ENCODE measurements around the gene ZFC3H1. TPM values are rescaled to one million over a fixed set of nuclear protein-coding genes. Genes with fewer than 3 reads are reported as not detected.
A peak's percentile ranks its signal among the peaks of the same experiment; 100 is the strongest.
"Not testable (repeated sequence)": the region's sequence is repeated elsewhere in the genome, so short reads cannot be mapped to it uniquely, and the experiment has no call there.

ZFC3H1 gene, protein sequence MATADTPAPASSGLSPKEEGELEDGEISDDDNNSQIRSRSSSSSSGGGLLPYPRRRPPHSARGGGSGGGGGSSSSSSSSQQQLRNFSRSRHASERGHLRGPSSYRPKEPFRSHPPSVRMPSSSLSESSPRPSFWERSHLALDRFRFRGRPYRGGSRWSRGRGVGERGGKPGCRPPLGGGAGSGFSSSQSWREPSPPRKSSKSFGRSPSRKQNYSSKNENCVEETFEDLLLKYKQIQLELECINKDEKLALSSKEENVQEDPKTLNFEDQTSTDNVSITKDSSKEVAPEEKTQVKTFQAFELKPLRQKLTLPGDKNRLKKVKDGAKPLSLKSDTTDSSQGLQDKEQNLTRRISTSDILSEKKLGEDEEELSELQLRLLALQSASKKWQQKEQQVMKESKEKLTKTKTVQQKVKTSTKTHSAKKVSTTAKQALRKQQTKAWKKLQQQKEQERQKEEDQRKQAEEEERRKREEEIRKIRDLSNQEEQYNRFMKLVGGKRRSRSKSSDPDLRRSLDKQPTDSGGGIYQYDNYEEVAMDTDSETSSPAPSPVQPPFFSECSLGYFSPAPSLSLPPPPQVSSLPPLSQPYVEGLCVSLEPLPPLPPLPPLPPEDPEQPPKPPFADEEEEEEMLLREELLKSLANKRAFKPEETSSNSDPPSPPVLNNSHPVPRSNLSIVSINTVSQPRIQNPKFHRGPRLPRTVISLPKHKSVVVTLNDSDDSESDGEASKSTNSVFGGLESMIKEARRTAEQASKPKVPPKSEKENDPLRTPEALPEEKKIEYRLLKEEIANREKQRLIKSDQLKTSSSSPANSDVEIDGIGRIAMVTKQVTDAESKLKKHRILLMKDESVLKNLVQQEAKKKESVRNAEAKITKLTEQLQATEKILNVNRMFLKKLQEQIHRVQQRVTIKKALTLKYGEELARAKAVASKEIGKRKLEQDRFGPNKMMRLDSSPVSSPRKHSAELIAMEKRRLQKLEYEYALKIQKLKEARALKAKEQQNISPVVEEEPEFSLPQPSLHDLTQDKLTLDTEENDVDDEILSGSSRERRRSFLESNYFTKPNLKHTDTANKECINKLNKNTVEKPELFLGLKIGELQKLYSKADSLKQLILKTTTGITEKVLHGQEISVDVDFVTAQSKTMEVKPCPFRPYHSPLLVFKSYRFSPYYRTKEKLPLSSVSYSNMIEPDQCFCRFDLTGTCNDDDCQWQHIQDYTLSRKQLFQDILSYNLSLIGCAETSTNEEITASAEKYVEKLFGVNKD (N-terminal part only)
- 5.4 and 18.4 TPM in 2 replicates for total RNA-seq (2014; rRNA removed; shearing (Covaris generic))

DNA sequence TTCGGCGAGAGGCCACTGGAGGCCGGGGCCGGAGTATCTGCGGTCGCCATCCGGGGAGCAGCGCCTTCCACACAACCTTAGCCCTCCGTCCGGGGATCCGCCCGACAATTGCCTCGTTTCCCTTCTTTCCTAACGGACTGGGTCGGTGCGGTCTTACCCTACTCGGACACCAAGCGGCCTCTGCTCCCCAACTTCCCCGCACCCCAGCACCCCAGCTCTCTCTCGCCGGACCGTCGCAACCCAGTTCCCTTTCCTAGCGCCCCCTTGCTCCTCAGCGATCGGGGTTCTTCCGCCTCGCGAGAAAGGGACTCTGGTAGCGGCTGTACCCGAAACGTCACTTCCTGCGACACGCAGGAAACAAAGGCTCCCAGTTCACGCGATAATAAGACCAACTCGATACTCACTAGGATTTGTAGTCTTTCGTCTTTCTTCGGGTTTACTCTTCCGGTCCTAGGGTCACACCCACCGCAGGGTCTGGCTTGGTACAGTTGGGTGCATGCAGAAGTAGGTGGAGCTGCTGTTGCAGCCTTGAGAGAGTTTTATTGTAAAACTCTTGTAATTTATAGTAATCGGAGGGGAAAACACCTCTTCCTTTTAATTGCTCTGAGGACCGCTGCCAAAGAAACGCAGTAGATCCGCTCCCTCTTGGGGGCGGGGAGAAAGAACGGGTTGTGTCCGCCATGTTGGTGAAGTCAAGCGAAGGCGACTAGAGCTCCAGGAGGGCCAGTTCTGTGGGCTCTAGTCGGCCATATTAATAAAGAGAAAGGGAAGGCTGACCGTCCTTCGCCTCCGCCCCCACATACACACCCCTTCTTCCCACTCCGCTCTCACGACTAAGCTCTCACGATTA is at the start of gene ZFC3H1, which contains the start of gene THAP2:
Gene ZFC3H1, minus strand, starts transcription at position 288 of the 850 bp plus-strand sequence. Its CDS starts 238 bp downstream, at position 50.
Gene THAP2, plus strand, starts transcription at position 741 of the 850 bp plus-strand sequence. CDS start 209 bp downstream, outside the sequence.
- peaks cover 29% of the 10 kb centered on the region for H3K36me3 ChIP-seq
- peak; percentile 94 to 98 for DNase-seq (ENCODE audit: low read depth in 1 of 2, low spot score in 2 of 2)
- H3K27ac ChIP-seq: peak within 1 kb of the TSS; percentile 79
- peak within 1 kb of the TSS; percentile 65 for H3K4me3 ChIP-seq
- no peaks in the 10 kb centered on the region for H3K27me3 ChIP-seq (replicated peaks)
- H3K9me3 ChIP-seq (replicated peaks): no peaks in the 10 kb centered on the region
- peaks cover 4% of the 10 kb centered on the region; the same call in 1 of the 2 replicates for H3K4me1 ChIP-seq (replicated peaks)

DNA sequence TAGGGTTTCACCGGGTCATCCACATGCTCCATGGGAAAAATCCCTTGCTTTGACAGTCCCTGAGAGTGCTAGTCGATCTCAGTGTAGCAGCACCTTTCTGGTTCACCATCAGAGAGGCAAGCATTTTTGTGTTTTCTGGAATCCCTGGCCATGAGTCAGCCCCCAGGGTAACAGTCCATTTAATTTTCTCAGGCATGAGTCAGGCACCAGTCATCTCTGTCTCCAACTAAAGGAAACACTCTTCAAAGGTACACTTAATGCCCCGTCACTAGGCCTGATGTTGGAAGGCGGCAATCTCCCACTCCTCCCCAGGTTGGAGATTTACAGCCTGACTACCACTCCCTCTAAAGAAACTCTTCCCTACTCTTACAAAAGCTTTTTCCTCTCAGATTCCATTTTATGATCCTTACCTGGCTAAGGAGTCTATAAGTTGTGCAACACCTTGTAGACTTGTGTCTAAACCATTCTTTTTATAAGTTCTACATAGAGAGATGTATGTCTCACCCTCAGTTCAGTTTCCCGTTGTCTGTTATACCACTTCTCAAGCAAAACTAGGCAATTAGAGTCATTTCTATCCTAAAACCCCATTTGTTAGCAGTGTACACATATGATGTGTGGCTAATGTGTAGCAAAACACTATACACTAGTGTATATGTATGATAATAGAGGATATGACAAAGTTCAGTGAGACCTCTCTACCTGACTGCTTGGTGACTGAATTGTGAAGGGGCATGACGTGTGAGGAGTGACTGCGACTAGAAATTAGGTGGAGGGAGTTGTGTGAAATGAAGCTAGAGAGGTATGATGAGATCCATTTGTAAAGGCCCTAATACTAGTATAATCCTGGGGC is 46.9 kb upstream of the ZFC3H1 start:
- Histone ChIP-seq H3K4me1 (replicated peaks) (peaks cover 15% of the 10 kb centered on the region), H3K27ac (peak overlapping the region; percentile 63), H3K27me3 (replicated peaks) (no peaks in the 10 kb centered on the region), H3K9me3 (replicated peaks) (no peaks in the 10 kb centered on the region), H3K36me3 (no peaks in the 10 kb centered on the region), H3K4me3 (no peak overlapping the region)
- peak; percentile 76 to 81 for DNase-seq (ENCODE audit: low read depth in 1 of 2, low spot score in 2 of 2)

DNA sequence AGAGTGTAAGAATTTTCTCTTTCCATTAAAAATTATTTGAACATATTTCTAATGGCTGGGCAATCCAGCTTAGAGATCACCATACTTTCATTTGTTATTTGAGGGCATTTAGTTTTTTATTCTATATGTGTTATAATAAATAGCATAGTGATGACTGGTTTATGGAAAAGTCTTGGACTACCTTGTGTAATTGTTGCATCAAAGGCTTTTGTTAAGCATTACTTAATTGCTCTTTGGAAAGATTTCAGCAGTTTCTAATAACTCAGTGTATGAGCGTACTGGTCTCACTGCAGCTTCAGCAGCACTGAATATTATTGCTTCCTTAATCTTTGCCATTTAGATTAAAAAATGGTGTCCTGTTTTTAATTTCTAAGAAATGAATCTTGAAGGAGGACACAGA is 45.0 kb upstream of the ZFC3H1 start:
- Histone ChIP-seq H3K27me3 (replicated peaks) (no peaks in the 10 kb centered on the region), H3K27ac (no peak overlapping the region), H3K9me3 (replicated peaks) (no peaks in the 10 kb centered on the region), H3K4me3 (no peak overlapping the region), H3K36me3 (0 out of 2 replicates have a peak, but pooled peaks cover 3% of the 10 kb centered on the region), H3K4me1 (replicated peaks) (peaks cover 15% of the 10 kb centered on the region)
- DNase-seq (ENCODE audit: low read depth in 1 of 2, low spot score in 2 of 2): no peak

DNA sequence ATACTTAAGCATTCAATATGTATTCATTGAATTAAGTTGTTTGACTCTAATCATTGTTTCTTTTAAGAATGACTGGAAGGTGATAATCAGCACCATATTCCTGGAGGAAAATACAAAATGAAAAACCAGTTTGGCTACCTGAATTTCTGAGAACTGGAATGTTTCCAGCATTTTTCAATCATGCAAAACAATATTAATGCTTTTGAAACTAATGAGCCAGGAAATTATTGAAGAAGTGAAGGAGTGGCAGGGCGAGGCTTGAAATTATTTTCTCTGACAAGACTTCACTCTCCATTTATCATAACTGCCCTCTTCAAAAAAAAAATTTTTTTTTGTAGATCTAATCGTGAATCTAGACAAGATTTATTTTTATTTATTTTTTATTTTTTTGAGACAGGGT is 41.3 kb upstream of the ZFC3H1 start:
- peaks cover 4% of the 10 kb centered on the region for H3K4me1 ChIP-seq (replicated peaks)
- peaks cover 13% of the 10 kb centered on the region for H3K36me3 ChIP-seq
- no peak overlapping the region for H3K4me3 ChIP-seq
- no peak overlapping the region for H3K27ac ChIP-seq
- no peaks in the 10 kb centered on the region for H3K27me3 ChIP-seq (replicated peaks)
- H3K9me3 ChIP-seq (replicated peaks): no peaks in the 10 kb centered on the region
- no peak for DNase-seq (ENCODE audit: low read depth in 1 of 2, low spot score in 2 of 2)

DNA sequence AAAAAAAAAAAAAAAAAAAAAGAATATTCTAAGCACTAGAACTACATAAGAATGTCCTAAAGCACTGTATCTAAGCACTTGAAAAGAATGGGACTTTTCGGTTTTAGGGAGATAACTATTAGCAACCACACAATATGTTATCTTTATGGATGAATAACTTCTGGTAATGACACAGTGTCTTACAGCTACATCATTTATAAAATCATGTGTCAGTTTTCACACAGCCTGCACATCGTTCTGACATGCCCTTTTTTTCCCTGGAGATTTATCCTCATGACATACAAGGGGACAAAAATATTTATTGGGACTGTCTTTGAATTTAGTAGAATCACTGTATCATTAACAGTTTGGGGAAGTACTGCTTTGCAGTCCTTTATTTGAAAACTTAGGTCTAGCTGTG is 39.6 kb upstream of the ZFC3H1 start:
- Histone ChIP-seq H3K9me3 (replicated peaks) (no peaks in the 10 kb centered on the region), H3K27ac (no peak overlapping the region), H3K36me3 (peaks cover 30% of the 10 kb centered on the region), H3K27me3 (replicated peaks) (no peaks in the 10 kb centered on the region), H3K4me3 (no peak overlapping the region), H3K4me1 (replicated peaks) (no peaks in the 10 kb centered on the region)
- no peak for DNase-seq (ENCODE audit: low read depth in 1 of 2, low spot score in 2 of 2)

DNA sequence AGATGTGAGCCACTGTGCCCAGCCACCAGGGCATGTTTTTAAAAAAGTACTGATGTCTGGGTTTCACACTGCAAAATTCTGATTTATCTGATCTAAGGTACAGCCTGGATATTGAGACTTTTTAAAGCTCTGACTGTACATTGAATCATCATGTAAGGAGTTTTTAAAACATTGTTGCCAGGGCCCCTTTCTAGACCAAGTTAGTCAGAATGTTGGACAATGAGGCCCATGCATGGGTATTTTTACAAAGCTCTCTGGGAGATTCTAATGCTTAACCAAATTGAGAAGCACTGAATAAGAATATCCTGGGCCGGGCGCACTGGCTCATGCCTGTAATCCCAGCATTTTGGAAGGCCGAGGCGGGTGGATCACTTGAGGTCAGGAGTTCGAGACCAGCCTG is 38.9 kb upstream of the ZFC3H1 start:
- peaks cover 34% of the 10 kb centered on the region for H3K36me3 ChIP-seq
- H3K27ac ChIP-seq: no peak overlapping the region
- H3K27me3 ChIP-seq (replicated peaks): no peaks in the 10 kb centered on the region
- no peaks in the 10 kb centered on the region for H3K4me1 ChIP-seq (replicated peaks)
- H3K4me3 ChIP-seq: no peak overlapping the region
- no peaks in the 10 kb centered on the region for H3K9me3 ChIP-seq (replicated peaks)
- DNase-seq (ENCODE audit: low read depth in 1 of 2, low spot score in 2 of 2): no peak

DNA sequence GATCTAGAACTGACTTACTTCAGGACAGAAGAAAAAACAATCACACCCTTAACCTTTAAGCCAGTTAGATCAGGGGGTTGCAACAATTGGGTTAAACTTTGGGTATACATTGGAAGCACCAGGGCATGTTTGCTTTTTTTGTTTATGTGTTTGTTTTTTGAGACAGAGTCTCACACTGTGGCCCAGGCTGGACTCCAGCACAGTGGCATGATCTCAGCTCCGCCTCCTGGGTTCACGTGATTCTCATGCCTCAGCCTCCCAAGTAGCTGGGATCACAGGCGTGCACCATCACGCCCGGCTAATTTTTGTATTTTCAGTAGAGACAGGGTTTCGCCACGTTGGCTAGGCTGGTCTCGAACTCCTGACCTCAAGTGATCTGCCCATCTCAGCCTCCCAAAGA is 38.5 kb upstream of the ZFC3H1 start:
- not testable (repeated sequence) for H3K4me1 ChIP-seq (replicated peaks); H3K4me3 ChIP-seq; DNase-seq (ENCODE audit: low read depth in 1 of 2, low spot score in 2 of 2); H3K27me3 ChIP-seq (replicated peaks); H3K27ac ChIP-seq; H3K9me3 ChIP-seq (replicated peaks)
- peaks cover 38% of the 10 kb centered on the region for H3K36me3 ChIP-seq

DNA sequence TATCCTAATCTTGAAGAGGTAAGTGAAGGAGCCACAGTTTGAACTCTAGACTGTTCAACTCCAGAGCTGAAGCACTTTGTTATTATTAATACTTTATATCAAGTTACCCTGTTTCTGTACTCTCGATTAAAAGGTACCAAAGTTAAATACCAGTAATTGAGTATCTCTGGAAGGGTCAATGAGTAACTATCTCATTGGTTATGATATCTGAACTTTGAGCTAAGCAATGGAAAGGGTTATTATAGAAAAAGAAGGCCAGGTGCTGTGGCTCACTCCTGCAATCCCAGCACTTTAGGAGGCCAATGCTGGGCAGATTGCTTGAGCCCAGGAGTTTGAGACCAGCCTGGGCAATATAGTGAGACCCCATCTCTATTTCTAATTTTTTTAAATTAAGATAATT is 32.1 kb upstream of the ZFC3H1 start:
- H3K36me3 ChIP-seq: peaks cover 32% of the 10 kb centered on the region

DNA sequence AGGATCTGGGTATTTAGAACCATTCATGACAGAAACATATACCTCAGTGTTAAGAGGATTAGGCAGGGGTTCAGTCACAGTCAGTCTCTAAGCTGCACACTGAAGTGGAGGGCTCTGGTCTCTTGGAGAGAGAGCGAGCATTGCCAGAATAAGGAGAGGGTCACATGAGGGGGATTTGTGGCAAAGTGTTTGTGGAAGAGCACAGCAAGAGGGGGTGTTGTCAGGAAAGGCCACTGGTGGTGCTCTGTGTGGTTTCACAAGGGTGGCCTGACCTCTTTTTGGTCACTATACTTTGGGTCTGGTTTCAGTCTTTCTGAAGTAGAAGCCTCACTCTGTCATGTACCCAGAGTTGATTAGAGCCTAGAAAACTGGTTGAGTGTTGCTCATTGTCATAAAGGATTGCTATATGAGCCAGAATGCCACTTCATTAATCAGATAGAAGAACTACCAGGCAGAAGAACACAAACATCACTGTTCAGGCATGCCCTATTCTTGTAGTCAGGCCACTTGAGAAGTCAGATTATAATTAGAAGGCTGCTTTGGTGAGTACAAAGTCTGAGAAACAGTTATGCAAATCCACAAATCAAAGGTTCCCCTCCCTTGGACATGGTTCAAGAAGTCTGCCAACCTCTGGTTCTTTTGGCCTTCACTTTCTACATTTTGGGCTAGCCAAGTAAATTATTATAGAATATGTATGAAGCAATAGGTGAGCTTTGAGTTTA is 30.6 kb upstream of the ZFC3H1 start:
- no peak for DNase-seq (ENCODE audit: low read depth in 1 of 2, low spot score in 2 of 2)
- H3K27me3 ChIP-seq (replicated peaks): no peaks in the 10 kb centered on the region
- H3K27ac ChIP-seq: no peak overlapping the region
- peaks cover 26% of the 10 kb centered on the region for H3K36me3 ChIP-seq
- no peaks in the 10 kb centered on the region for H3K4me1 ChIP-seq (replicated peaks)
- no peaks in the 10 kb centered on the region for H3K9me3 ChIP-seq (replicated peaks)
- H3K4me3 ChIP-seq: no peak overlapping the region

More for the DNA sequence above, 32.1 kb upstream of the ZFC3H1 start:
- Histone ChIP-seq H3K9me3 (replicated peaks) (no peaks in the 10 kb centered on the region), H3K27ac (no peak overlapping the region), H3K4me3 (no peak overlapping the region), H3K4me1 (replicated peaks) (no peaks in the 10 kb centered on the region), H3K27me3 (replicated peaks) (no peaks in the 10 kb centered on the region)
- DNase-seq (ENCODE audit: low read depth in 1 of 2, low spot score in 2 of 2): no peak

DNA sequence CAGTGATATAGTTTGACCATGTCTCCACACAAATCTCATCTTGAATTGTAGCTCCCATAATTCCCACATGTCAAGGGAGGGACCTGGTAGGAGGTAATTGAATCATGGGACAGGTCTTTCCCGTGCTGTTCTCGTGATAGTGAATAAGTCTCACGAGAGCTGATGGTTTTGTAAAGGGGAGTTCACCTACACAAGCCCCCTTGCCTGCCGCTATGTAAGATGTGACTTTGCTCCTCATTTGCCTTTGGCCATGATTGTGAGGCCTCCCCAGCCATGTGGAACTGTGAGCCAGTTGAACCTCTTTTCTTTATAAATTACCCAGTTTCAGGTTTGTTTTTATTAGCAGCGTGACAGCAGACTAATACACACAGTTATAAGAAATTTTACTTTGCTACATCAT is 30.0 kb upstream of the ZFC3H1 start:
- not testable (repeated sequence) for DNase-seq (ENCODE audit: low read depth in 1 of 2, low spot score in 2 of 2)
- peaks cover 20% of the 10 kb centered on the region for H3K36me3 ChIP-seq

DNA sequence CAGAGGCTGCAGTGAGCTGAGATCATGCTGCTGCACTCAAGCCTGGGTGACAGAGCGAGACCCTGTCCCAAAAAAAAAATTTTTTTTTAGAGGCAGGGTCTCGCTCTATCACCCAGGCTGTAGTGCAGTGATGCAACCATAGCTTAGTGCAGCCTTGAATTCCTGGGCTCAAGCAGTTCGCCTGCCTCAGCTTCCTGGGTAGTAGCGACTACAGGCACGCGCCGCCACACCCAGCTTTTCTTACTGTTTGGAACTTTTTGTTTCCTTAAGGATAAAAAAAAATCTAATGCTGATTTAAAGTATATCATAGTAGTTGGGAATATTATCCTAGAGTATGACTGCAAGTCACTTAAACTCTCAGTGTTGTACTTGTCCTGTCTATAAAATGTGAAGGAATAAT is 29.5 kb upstream of the ZFC3H1 start:
- Histone ChIP-seq H3K4me1 (replicated peaks) (no peaks in the 10 kb centered on the region), H3K27me3 (replicated peaks) (no peaks in the 10 kb centered on the region), H3K27ac (no peak overlapping the region), H3K36me3 (peaks cover 15% of the 10 kb centered on the region), H3K4me3 (no peak overlapping the region), H3K9me3 (replicated peaks) (no peaks in the 10 kb centered on the region)
- no peak for DNase-seq (ENCODE audit: low read depth in 1 of 2, low spot score in 2 of 2)

More for the DNA sequence above, 30.0 kb upstream of the ZFC3H1 start:
- H3K4me1 ChIP-seq (replicated peaks); H3K4me3 ChIP-seq; H3K9me3 ChIP-seq (replicated peaks); H3K27me3 ChIP-seq (replicated peaks); H3K27ac ChIP-seq: not testable (repeated sequence)

All from SJSA1 (cell line).